H9 (cell line): ENCODE results near the gene GIT1. TPM values are rescaled to one million over a fixed set of nuclear protein-coding genes. Genes with fewer than 3 reads are reported as not detected.

Experiments
- DNase-seq: peaks from one replicate; pipeline ENCODE4 v3.0.0-alpha.2; 2017
- H2AFZ ChIP-seq: one replicate; pipeline ENCODE4 v1.6.1; 2013; ENCODE audit warnings: mild to moderate bottlenecking, low read length, control low read depth, moderate library complexity
- H2AK5ac ChIP-seq: 2 replicates; pipeline ENCODE4 v1.6.1; 2013; ENCODE audit warnings: low read length, control low read depth, mixed read lengths; ENCODE audit not compliant: insufficient read length
- H2BK120ac ChIP-seq: one replicate; pipeline ENCODE4 v1.6.1; 2013; ENCODE audit warnings: low read depth, mild to moderate bottlenecking, low read length, control low read depth, inconsistent platforms; ENCODE audit not compliant: poor library complexity, severe bottlenecking
- H2BK12ac ChIP-seq: 2 replicates; pipeline ENCODE4 v1.6.1; 2013; ENCODE audit warnings: low read length, control low read depth, mixed read lengths, low read depth; ENCODE audit not compliant: insufficient read length
- H2BK15ac ChIP-seq: 2 replicates; pipeline ENCODE4 v1.6.1; 2013; ENCODE audit warnings: low read depth, low read length, control low read depth
- H2BK20ac ChIP-seq: one replicate; pipeline ENCODE4 v1.6.1; 2013; ENCODE audit warnings: low read depth, mild to moderate bottlenecking, low read length, control low read depth, inconsistent platforms; ENCODE audit not compliant: poor library complexity, severe bottlenecking
- H2BK5ac ChIP-seq: 2 replicates; pipeline ENCODE4 v1.6.1; 2013; ENCODE audit warnings: low read length, control low read depth, mixed read lengths; ENCODE audit not compliant: insufficient read length
- H3K14ac ChIP-seq: 2 replicates; pipeline ENCODE4 v1.6.1; 2013; ENCODE audit warnings: low read length, control low read depth; ENCODE audit not compliant: insufficient read depth
- H3K18ac ChIP-seq: 2 replicates; pipeline ENCODE4 v1.6.1; 2013; ENCODE audit warnings: low read depth, mild to moderate bottlenecking, mixed read lengths, low read length, control low read depth; ENCODE audit not compliant: insufficient read length
- H3K23ac ChIP-seq: 2 replicates; pipeline ENCODE4 v1.6.1; 2013; ENCODE audit warnings: low read length, control low read depth, mixed read lengths, low read depth; ENCODE audit not compliant: insufficient read length
- H3K23me2 ChIP-seq: 2 replicates; pipeline ENCODE4 v1.6.1; 2013; ENCODE audit warnings: low read depth, mild to moderate bottlenecking, mixed read lengths, low read length, control low read depth; ENCODE audit not compliant: insufficient read length, poor library complexity, severe bottlenecking
- H3K27ac ChIP-seq: 2 replicates; pipeline ENCODE4 v1.5.1; 2013; ENCODE audit warnings: low read length, control low read depth, mixed read lengths, low read depth; ENCODE audit not compliant: insufficient read length
- H3K27me3 ChIP-seq: 2 replicates; pipeline ENCODE4 v1.6.1; 2013; ENCODE audit warnings: low read length, control low read depth, inconsistent platforms; ENCODE audit not compliant: insufficient read depth
- H3K4ac ChIP-seq: 2 replicates; pipeline ENCODE4 v1.6.1; 2013; ENCODE audit warnings: low read depth, mild to moderate bottlenecking, control low read depth, inconsistent platforms, low read length, moderate library complexity
- H3K4me1 ChIP-seq: 2 replicates; pipeline ENCODE4 v1.6.1; 2013; ENCODE audit warnings: low read length, control low read depth, inconsistent platforms; ENCODE audit not compliant: insufficient read depth
- H3K4me2 ChIP-seq: 2 replicates; pipeline ENCODE4 v1.6.1; 2013; ENCODE audit warnings: low read length, control low read depth, mixed read lengths; ENCODE audit not compliant: insufficient read length, insufficient read depth
- H3K56ac ChIP-seq: 2 replicates; pipeline ENCODE4 v1.6.1; 2013; ENCODE audit warnings: low read depth, mild to moderate bottlenecking, mixed read lengths, low read length, control low read depth; ENCODE audit not compliant: insufficient read length
- H3K79me1 ChIP-seq: 2 replicates; pipeline ENCODE4 v1.6.1; 2013; ENCODE audit warnings: low read depth, mild to moderate bottlenecking, moderate library complexity, low read length, control low read depth, inconsistent platforms; ENCODE audit not compliant: insufficient read depth, poor library complexity, severe bottlenecking
- H3K79me2 ChIP-seq: 2 replicates; pipeline ENCODE4 v1.6.1; 2013; ENCODE audit warnings: low read length, control low read depth, inconsistent platforms; ENCODE audit not compliant: insufficient read depth
- H3K9ac ChIP-seq: 2 replicates; pipeline ENCODE4 v1.6.1; 2013; ENCODE audit warnings: low read length, control low read depth, mixed read lengths; ENCODE audit not compliant: insufficient read length; ENCODE audit errors: extremely low read depth
- H3K9me3 ChIP-seq: one replicate; pipeline ENCODE4 v1.6.1; 2013; ENCODE audit warnings: low read depth, low read length, inconsistent platforms; ENCODE audit not compliant: control insufficient read depth
- H3T11ph ChIP-seq: one replicate; pipeline ENCODE4 v1.6.1; 2013; ENCODE audit warnings: mild to moderate bottlenecking, low read length, control low read depth, inconsistent platforms
- H4K20me1 ChIP-seq: one replicate; pipeline ENCODE4 v1.6.1; 2013; ENCODE audit not compliant: control insufficient read depth, insufficient read length, insufficient read depth
- H4K5ac ChIP-seq: 2 replicates; pipeline ENCODE4 v1.6.1; 2013; ENCODE audit warnings: low read depth, mild to moderate bottlenecking, mixed read lengths, low read length, control low read depth; ENCODE audit not compliant: insufficient read length
- H4K8ac ChIP-seq: replicated peaks from 2 replicates; pipeline ENCODE4 v1.6.1; 2013; ENCODE audit warnings: low read length, control low read depth, mixed read lengths, low read depth; ENCODE audit not compliant: insufficient read length
- H4K91ac ChIP-seq: 2 replicates; pipeline ENCODE4 v1.6.1; 2013; ENCODE audit warnings: low read depth, mild to moderate bottlenecking, moderate library complexity, mixed read lengths, low read length, control low read depth; ENCODE audit not compliant: insufficient read length
- H3K27ac Mint-ChIP-seq, 3 experiments: 2 replicates in 2 of 3; 3 replicates in 1 of 3; pipeline ENCODE4 v1.8.0; 2020 to 2021; ENCODE audit warnings: mixed read lengths in 3 of 3, mild to moderate bottlenecking in 1 of 3, moderate library complexity in 1 of 3
- H3K27me3 Mint-ChIP-seq: 2 replicates; pipeline ENCODE4 v1.8.0; 2021; ENCODE audit warnings: low read depth, mild to moderate bottlenecking, moderate library complexity, mixed read lengths
- H3K36me3 Mint-ChIP-seq, 3 experiments: 2 replicates in 2 of 3; 3 replicates in 1 of 3; pipeline ENCODE4 v1.8.0; 2020 to 2021; ENCODE audit warnings: low read depth in 3 of 3, mixed read lengths in 3 of 3; ENCODE audit not compliant: insufficient read depth in 1 of 3
- H3K4me1 Mint-ChIP-seq, 2 experiments: 2 replicates each; pipeline ENCODE4 v1.8.0; 2020; ENCODE audit warnings: mixed read lengths in 2 of 2
- H3K4me3 Mint-ChIP-seq, 2 experiments: 2 replicates in 1 of 2; 3 replicates in 1 of 2; pipeline ENCODE4 v1.8.0; 2020 to 2021; ENCODE audit warnings: mild to moderate bottlenecking in 2 of 2, mixed read lengths in 2 of 2, moderate library complexity in 1 of 2
- H3K9me3 Mint-ChIP-seq, 2 experiments: 2 replicates in 1 of 2; 3 replicates in 1 of 2; pipeline ENCODE4 v1.8.0; 2020; ENCODE audit warnings: mild to moderate bottlenecking in 2 of 2, mixed read lengths in 2 of 2, moderate library complexity in 1 of 2
- WGBS: extraction: QIAGEN DNeasy Blood & Tissue Kit; methylation state at CpG from one replicate; pipeline ENCODE4 v1.1.7; 2013; ENCODE audit warnings: missing lambda C conversion rate, low lambda C conversion rate, mixed read lengths; ENCODE audit not compliant: insufficient read length; ENCODE audit errors: extremely low coverage; 5-methylcytosine and 5-hydroxymethylcytosine counted together
- total RNA-seq: library from RNA; stranded (reverse); gene quantifications from 2 replicates; pipeline ENCODE4 v1.2.1, GENCODE V29; 2021
- TF ChIP-seq, protein P1 (sequence below): fragments of 200-600 bp; sonication (generic); conservative IDR thresholded peaks from 3 replicates; pipeline ENCODE4 v1.8.0; 2021; ENCODE audit warnings: antibody characterized with exemption, mild to moderate bottlenecking

The GIT1 gene
- total RNA-seq, 1 experiment from 2014 or later = 47.4 TPM

DNA sequence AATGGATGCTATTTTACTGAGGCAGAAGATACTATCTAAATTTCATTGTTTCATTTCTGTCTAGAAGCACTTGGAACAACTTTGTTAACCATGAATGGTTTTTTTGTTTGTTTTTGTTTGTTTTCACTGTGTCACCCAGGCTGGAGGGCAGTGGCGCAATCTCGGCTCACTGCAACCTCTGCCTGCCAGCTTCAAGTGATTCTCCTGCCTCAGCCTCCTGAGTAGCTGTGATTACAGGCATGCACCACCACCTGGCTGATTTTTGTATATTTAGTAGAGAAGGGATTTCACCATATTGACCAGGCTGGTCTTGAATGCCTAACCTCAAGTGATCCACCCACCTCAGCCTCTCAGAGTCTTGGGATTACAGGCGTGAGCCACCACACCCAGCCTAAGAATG lies 63.1 kb downstream of the GIT1 start:
- no peak overlapping the region for H3K4me3 Mint-ChIP-seq
- no peak overlapping the region for H4K8ac ChIP-seq
- no peak overlapping the region for H4K91ac ChIP-seq
- no peak overlapping the region for H3K23ac ChIP-seq
- H3K4me2 ChIP-seq = no peak overlapping the region
- H3K23me2 ChIP-seq = no peaks in the 10 kb centered on the region
- H2BK120ac ChIP-seq = no peak overlapping the region
- no peak overlapping the region for H2BK12ac ChIP-seq
- H3K9ac ChIP-seq = no peak overlapping the region
- no peak overlapping the region for H3K4ac ChIP-seq
- no peak overlapping the region for H3K18ac ChIP-seq
- no peak overlapping the region for H2BK20ac ChIP-seq
- no peak overlapping the region for H3K27ac Mint-ChIP-seq
- H4K5ac ChIP-seq = no peak overlapping the region
- H3K27me3 Mint-ChIP-seq = no peaks in the 10 kb centered on the region
- H3T11ph ChIP-seq = no peak overlapping the region
- no peak overlapping the region for H2AK5ac ChIP-seq
- DNase-seq = no peak
- no peaks in the 10 kb centered on the region for H3K9me3 Mint-ChIP-seq
- H3K79me2 ChIP-seq = no peaks in the 10 kb centered on the region
- H3K56ac ChIP-seq = no peak overlapping the region
- H3K4me1 Mint-ChIP-seq = no peaks in the 10 kb centered on the region
- no peaks in the 10 kb centered on the region for H3K9me3 ChIP-seq
- no peak overlapping the region for H2BK15ac ChIP-seq
- no CpG with 5 or more reads among the region's 3 CpGs for WGBS
- TF ChIP-seq, protein P1, sequence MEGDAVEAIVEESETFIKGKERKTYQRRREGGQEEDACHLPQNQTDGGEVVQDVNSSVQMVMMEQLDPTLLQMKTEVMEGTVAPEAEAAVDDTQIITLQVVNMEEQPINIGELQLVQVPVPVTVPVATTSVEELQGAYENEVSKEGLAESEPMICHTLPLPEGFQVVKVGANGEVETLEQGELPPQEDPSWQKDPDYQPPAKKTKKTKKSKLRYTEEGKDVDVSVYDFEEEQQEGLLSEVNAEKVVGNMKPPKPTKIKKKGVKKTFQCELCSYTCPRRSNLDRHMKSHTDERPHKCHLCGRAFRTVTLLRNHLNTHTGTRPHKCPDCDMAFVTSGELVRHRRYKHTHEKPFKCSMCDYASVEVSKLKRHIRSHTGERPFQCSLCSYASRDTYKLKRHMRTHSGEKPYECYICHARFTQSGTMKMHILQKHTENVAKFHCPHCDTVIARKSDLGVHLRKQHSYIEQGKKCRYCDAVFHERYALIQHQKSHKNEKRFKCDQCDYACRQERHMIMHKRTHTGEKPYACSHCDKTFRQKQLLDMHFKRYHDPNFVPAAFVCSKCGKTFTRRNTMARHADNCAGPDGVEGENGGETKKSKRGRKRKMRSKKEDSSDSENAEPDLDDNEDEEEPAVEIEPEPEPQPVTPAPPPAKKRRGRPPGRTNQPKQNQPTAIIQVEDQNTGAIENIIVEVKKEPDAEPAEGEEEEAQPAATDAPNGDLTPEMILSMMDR = no peak
- no peak overlapping the region for H3K14ac ChIP-seq
- H4K20me1 ChIP-seq = no peaks in the 10 kb centered on the region
- H2AFZ ChIP-seq = no peak overlapping the region
- H3K36me3 Mint-ChIP-seq = peaks cover 19 to 65% (median 45%) of the 10 kb centered on the region in 3 experiments
- no peak overlapping the region for H2BK5ac ChIP-seq
- no peaks in the 10 kb centered on the region for H3K79me1 ChIP-seq
- H3K4me1 ChIP-seq = no peaks in the 10 kb centered on the region
- H3K27me3 ChIP-seq = no peaks in the 10 kb centered on the region
- H3K27ac ChIP-seq = no peak overlapping the region
